GM12878 (cell line): ENCODE data around the gene STK4.

Experiments
- CHD2 ChIP-seq: IDR thresholded peaks from 2 replicates; pipeline ENCODE4 v1.6.1; 2011; ENCODE audit warnings: low read depth, low read length, improper control_type of control experiment, borderline replicate concordance
- CTCF ChIP-seq, 3 experiments: IDR thresholded peaks in 2 of 3; conservative IDR thresholded peaks in 1 of 3; 2 replicates each; pipeline ENCODE4 v1.5.1; 2011; ENCODE audit warnings: low read depth in 3 of 3, low read length in 3 of 3, mild to moderate bottlenecking in 3 of 3, control low read depth in 2 of 3, moderate library complexity in 2 of 3, inconsistent platforms in 1 of 3, mixed read lengths in 1 of 3; ENCODE audit not compliant: control insufficient read depth in 2 of 3, insufficient read depth in 1 of 3; ENCODE audit errors: extremely low read depth in 1 of 3
- ETV6 ChIP-seq, 2 experiments: fragments of 450-650 bp in 1 of 2; IDR thresholded peaks in 1 of 2; conservative IDR thresholded peaks in 1 of 2; 2 replicates each; pipeline ENCODE4 v1.6.1; 2014; ENCODE audit warnings: antibody characterized with exemption in 1 of 2, borderline replicate concordance in 1 of 2, low read depth in 1 of 2, mild to moderate bottlenecking in 1 of 2, moderate library complexity in 1 of 2
- POLR2A ChIP-seq: IDR thresholded peaks from 2 replicates; pipeline ENCODE4 v1.6.1; 2011; ENCODE audit warnings: low read depth, mild to moderate bottlenecking, low read length
- RCOR1 ChIP-seq: conservative IDR thresholded peaks from 2 replicates; pipeline ENCODE4 v1.6.1; 2012; ENCODE audit warnings: low read depth, low read length, improper control_type of control experiment
- SIN3A ChIP-seq: IDR thresholded peaks from 2 replicates; pipeline ENCODE4 v1.6.1; 2012; ENCODE audit warnings: low read depth, low read length, improper control_type of control experiment

DNA sequence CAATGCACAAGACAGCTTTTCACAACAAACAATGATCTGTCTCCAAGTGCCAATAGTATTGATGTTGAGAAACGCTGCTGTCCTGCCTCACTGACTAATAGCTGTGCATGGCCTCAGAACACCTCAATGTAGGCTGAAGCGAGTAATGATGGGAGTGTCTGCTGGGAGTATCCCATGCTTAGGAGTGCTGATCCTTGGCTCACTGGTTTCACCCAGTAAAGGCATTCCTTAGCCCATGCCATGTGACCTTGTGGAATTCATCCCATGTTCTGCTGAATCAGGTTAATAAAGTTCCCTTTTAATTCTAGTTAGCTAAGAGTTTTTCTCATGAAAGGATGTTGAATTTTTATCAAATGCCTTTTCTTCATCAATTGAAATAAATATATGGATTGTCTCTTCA is 161.8 kb downstream of the STK4 start:
- TF ChIP-seq RCOR1 (no peak), CTCF (IDR thresholded peaks at IDR 0.05 in 2 of 3, conservative IDR thresholded peaks at IDR 0.05 in 1 of 3; ENCODE audit: control insufficient read depth in 2 of 3, extremely low read depth in 1 of 3, insufficient read depth in 1 of 3, low read depth in 3 of 3, low read length in 3 of 3) (no peak), POLR2A (no peak), ETV6 (conservative IDR thresholded peaks at IDR 0.05 in 1 of 2, IDR thresholded peaks at IDR 0.05 in 1 of 2; ENCODE audit: borderline replicate concordance in 1 of 2, low read depth in 1 of 2) (no peak), CHD2 (no peak), SIN3A (no peak)
